ENCODE measurements around the gene TSHZ1.

DNA sequence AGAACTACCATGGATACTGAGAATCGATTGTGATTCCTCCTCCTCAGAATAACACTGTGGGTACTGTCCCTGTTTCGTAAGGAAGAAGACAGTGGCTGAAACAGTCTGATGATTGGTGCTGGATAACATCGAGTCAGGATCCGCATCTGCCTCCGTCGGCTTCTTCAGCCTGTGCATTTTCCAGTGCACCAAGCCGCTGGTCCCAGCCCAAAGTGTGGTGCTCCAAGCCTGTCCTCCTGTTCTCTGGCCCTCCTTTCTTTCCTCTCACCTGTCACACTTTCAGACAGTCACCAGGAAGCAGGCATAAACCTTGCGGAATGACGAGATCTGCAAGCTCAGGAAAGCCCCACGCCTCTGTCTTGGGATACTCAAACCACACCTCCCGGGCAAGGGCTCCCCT lies 32.2 kb upstream of the TSHZ1 start:
- TF ChIP-seq, protein P1, sequence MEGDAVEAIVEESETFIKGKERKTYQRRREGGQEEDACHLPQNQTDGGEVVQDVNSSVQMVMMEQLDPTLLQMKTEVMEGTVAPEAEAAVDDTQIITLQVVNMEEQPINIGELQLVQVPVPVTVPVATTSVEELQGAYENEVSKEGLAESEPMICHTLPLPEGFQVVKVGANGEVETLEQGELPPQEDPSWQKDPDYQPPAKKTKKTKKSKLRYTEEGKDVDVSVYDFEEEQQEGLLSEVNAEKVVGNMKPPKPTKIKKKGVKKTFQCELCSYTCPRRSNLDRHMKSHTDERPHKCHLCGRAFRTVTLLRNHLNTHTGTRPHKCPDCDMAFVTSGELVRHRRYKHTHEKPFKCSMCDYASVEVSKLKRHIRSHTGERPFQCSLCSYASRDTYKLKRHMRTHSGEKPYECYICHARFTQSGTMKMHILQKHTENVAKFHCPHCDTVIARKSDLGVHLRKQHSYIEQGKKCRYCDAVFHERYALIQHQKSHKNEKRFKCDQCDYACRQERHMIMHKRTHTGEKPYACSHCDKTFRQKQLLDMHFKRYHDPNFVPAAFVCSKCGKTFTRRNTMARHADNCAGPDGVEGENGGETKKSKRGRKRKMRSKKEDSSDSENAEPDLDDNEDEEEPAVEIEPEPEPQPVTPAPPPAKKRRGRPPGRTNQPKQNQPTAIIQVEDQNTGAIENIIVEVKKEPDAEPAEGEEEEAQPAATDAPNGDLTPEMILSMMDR (conservative IDR thresholded peaks at IDR 0.05), result no peak
- TF ChIP-seq EZH2 (IDR thresholded peaks at IDR 0.05; ENCODE audit: low read depth), result no peak

Data from PC-9 (cell line).